Thyroid gland (tissue), 4 donors: Measurements from ENCODE around the gene OVOL3.

Experiments used
- POLR2A ChIP-seq, 2 donors: fragments of 450-650 bp; IDR thresholded peaks; one replicate each; pipeline ENCODE4 v1.6.1; 2017; ENCODE audit warnings: antibody characterized with exemption in 2 of 2, mild to moderate bottlenecking in 2 of 2, moderate library complexity in 1 of 2
- TF ChIP-seq, protein P1 (sequence below), 6 experiments: fragments of 200-600 bp in 3 of 6; fragments of 450-650 bp in 3 of 6; sonication (generic) in 3 of 6; IDR thresholded peaks; one replicate each; pipeline ENCODE4 v1.5.1; 2016 to 2019; ENCODE audit warnings: antibody characterized with exemption in 6 of 6, mild to moderate bottlenecking in 2 of 6, inconsistent platforms in 1 of 6, moderate library complexity in 1 of 6

DNA sequence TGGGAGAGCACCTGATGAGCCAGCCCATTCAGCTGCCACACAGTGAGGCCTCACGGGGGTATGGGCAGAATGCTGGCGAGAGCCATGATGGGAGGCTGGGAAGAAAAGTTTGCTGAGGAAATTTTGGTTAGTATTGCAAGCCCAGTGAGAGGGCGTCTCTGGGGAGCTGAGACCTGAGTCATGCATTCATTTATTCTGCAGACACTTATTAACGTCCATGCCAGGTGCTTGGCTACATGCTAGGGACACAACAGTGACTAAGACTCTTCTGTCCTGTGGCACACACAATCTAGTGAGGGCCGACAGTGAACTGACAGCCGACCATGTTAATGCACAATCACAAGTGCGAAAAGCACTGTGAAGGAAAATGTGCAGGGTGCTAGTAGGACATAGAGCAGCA is 29.0 kb upstream of the OVOL3 start:
- TF ChIP-seq, protein P1, sequence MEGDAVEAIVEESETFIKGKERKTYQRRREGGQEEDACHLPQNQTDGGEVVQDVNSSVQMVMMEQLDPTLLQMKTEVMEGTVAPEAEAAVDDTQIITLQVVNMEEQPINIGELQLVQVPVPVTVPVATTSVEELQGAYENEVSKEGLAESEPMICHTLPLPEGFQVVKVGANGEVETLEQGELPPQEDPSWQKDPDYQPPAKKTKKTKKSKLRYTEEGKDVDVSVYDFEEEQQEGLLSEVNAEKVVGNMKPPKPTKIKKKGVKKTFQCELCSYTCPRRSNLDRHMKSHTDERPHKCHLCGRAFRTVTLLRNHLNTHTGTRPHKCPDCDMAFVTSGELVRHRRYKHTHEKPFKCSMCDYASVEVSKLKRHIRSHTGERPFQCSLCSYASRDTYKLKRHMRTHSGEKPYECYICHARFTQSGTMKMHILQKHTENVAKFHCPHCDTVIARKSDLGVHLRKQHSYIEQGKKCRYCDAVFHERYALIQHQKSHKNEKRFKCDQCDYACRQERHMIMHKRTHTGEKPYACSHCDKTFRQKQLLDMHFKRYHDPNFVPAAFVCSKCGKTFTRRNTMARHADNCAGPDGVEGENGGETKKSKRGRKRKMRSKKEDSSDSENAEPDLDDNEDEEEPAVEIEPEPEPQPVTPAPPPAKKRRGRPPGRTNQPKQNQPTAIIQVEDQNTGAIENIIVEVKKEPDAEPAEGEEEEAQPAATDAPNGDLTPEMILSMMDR (IDR thresholded peaks at IDR 0.05): no peak
- TF ChIP-seq POLR2A (IDR thresholded peaks at IDR 0.05): no peak
